ENCODE data around the gene PSMB8.
A peak's percentile ranks its signal among the peaks of the same experiment; 100 is the strongest.
"Not testable (repeated sequence)": the region's sequence is repeated elsewhere in the genome, so short reads cannot be mapped to it uniquely, and the experiment has no call there.

PSMB8 gene

GRCh38 chr6:32843979-32844838, at the start of gene PSMB8:
TSS of gene PSMB8 (minus strand) at chr6:32844047. CDS start at chr6:32843996, 51 bp downstream.
- peak; percentile 98 for DNase-seq (ENCODE audit: low spot score)

GRCh38 chr6:32890831-32891230, 47.0 kb upstream of the PSMB8 start:
- DNase-seq (ENCODE audit: low spot score): no peak

- DNase-seq (ENCODE audit: low spot score): no peak
Observed at GRCh38 chr6:32889533-32889932, 45.7 kb upstream of the PSMB8 start.

GRCh38 chr6:32888576-32888975, 44.7 kb upstream of the PSMB8 start:
- DNase-seq (ENCODE audit: low spot score): no peak

GRCh38 chr6:32887616-32888015, 43.8 kb upstream of the PSMB8 start:
- no peak for DNase-seq (ENCODE audit: low spot score)

GRCh38 chr6:32886681-32887383, 43.0 kb upstream of the PSMB8 start:
- DNase-seq (ENCODE audit: low spot score): peak; percentile 68

GRCh38 chr6:32885698-32886286, 41.9 kb upstream of the PSMB8 start:
- DNase-seq (ENCODE audit: low spot score): peak; percentile 60

- no peak for DNase-seq (ENCODE audit: low spot score)
Observed at GRCh38 chr6:32883789-32884188, 39.9 kb upstream of the PSMB8 start.

- no peak for DNase-seq (ENCODE audit: low spot score)
Observed at GRCh38 chr6:32882879-32883250, 39.0 kb upstream of the PSMB8 start.

- not testable (repeated sequence) for DNase-seq (ENCODE audit: low spot score)
Observed at GRCh38 chr6:32880962-32881361, 37.1 kb upstream of the PSMB8 start.

GRCh38 chr6:32879691-32880090, 35.8 kb upstream of the PSMB8 start:
- DNase-seq (ENCODE audit: low spot score): no peak

GRCh38 chr6:32876603-32877002, 32.8 kb upstream of the PSMB8 start:
- no peak for DNase-seq (ENCODE audit: low spot score)

- not testable (repeated sequence) for DNase-seq (ENCODE audit: low spot score)
Observed at GRCh38 chr6:32873947-32874346, 30.1 kb upstream of the PSMB8 start.

GRCh38 chr6:32868257-32868788, 24.5 kb upstream of the PSMB8 start:
- peak; percentile 69 for DNase-seq (ENCODE audit: low spot score)

GRCh38 chr6:32867554-32868256, 23.9 kb upstream of the PSMB8 start:
- no peak for DNase-seq (ENCODE audit: low spot score)

- no peak for DNase-seq (ENCODE audit: low spot score)
Observed at GRCh38 chr6:32867022-32867477, 23.2 kb upstream of the PSMB8 start.

- DNase-seq (ENCODE audit: low spot score): no peak
Observed at GRCh38 chr6:32865724-32866443, 22.0 kb upstream of the PSMB8 start.

GRCh38 chr6:32862725-32863124, 18.9 kb upstream of the PSMB8 start:
- no peak for DNase-seq (ENCODE audit: low spot score)

- DNase-seq (ENCODE audit: low spot score): no peak
Observed at GRCh38 chr6:32860674-32861073, 16.8 kb upstream of the PSMB8 start.

- no peak for DNase-seq (ENCODE audit: low spot score)
Observed at GRCh38 chr6:32858194-32858593, 14.3 kb upstream of the PSMB8 start.

GRCh38 chr6:32857156-32857891, 13.5 kb upstream of the PSMB8 start:
- DNase-seq (ENCODE audit: low spot score): no peak

Data from LoVo (cell line).